ENCODE results near the gene MCCC1.

Gene MCCC1

GRCh38 chr3:182980204-182981037 lies 118.9 kb downstream of the MCCC1 start, which contains the start of gene DCUN1D1:
Gene DCUN1D1 (minus strand): TSS chr3:182980538. CDS start chr3:182980489, 49 bp downstream.
- TF ChIP-seq OSR1 (CRISPR knock-in tag; IDR thresholded peaks at IDR 0.05) (no peak), POU6F1 (CRISPR knock-in tag; IDR thresholded peaks at IDR 0.05; ENCODE audit: borderline replicate concordance, low read depth) (no peak), TOX (CRISPR knock-in tag; IDR thresholded peaks at IDR 0.05; ENCODE audit: borderline replicate concordance) (no peak), ESRRG (CRISPR knock-in tag; IDR thresholded peaks at IDR 0.05) (no peak), ISL1 (CRISPR knock-in tag; IDR thresholded peaks at IDR 0.05) (no peak), TSHZ2 (CRISPR knock-in tag; IDR thresholded peaks at IDR 0.05) (no peak), RARB (CRISPR knock-in tag; IDR thresholded peaks at IDR 0.05) (no peak), TCF4 (CRISPR knock-in tag; IDR thresholded peaks at IDR 0.05; ENCODE audit: borderline replicate concordance) (no peak)
- peak; percentile 94 for ATAC-seq

GRCh38 chr3:182979674-182980191 lies 119.6 kb downstream of the MCCC1 start:
- TF ChIP-seq ARNTL (CRISPR knock-in tag; IDR thresholded peaks at IDR 0.05; ENCODE audit: borderline replicate concordance, low read depth) = no peak
- TF ChIP-seq ESRRG (CRISPR knock-in tag; IDR thresholded peaks at IDR 0.05) = no peak
- no peak for TF ChIP-seq SNAI2 (CRISPR knock-in tag; IDR thresholded peaks at IDR 0.05)
- TF ChIP-seq ZNF8 (CRISPR knock-in tag; IDR thresholded peaks at IDR 0.05) = no peak
- TF ChIP-seq PATZ1 (CRISPR knock-in tag; IDR thresholded peaks at IDR 0.05; ENCODE audit: borderline replicate concordance) = no peak
- no peak for TF ChIP-seq CREB5 (CRISPR knock-in tag; IDR thresholded peaks at IDR 0.05; ENCODE audit: low read depth)
- TF ChIP-seq GLIS3 (CRISPR knock-in tag; IDR thresholded peaks at IDR 0.05) = no peak
- TF ChIP-seq RARB (CRISPR knock-in tag; IDR thresholded peaks at IDR 0.05) = no peak
- TF ChIP-seq TCF4 (CRISPR knock-in tag; IDR thresholded peaks at IDR 0.05; ENCODE audit: borderline replicate concordance) = no peak
- TF ChIP-seq TOX (CRISPR knock-in tag; IDR thresholded peaks at IDR 0.05; ENCODE audit: borderline replicate concordance) = no peak
- TF ChIP-seq ZFP3 (CRISPR knock-in tag; IDR thresholded peaks at IDR 0.05) = no peak
- TF ChIP-seq ISL1 (CRISPR knock-in tag; IDR thresholded peaks at IDR 0.05) = no peak
- TF ChIP-seq PPARA (CRISPR knock-in tag; IDR thresholded peaks at IDR 0.05; ENCODE audit: borderline replicate concordance) = no peak
- TF ChIP-seq ZNF70 (CRISPR knock-in tag; IDR thresholded peaks at IDR 0.05) = no peak
- no peak for TF ChIP-seq POU6F1 (CRISPR knock-in tag; IDR thresholded peaks at IDR 0.05; ENCODE audit: borderline replicate concordance, low read depth)
- no peak for TF ChIP-seq TSHZ2 (CRISPR knock-in tag; IDR thresholded peaks at IDR 0.05)
- peak; percentile 47 for ATAC-seq

All from SK-N-SH treated with all-trans-retinoic acid at 6 μM for 48 hours (cell line).